ENCODE data around the gene TMEM225B.
"Not testable (repeated sequence)": the region's sequence is repeated elsewhere in the genome, so short reads cannot be mapped to it uniquely, and the experiment has no call there.

The TMEM225B gene

DNA sequence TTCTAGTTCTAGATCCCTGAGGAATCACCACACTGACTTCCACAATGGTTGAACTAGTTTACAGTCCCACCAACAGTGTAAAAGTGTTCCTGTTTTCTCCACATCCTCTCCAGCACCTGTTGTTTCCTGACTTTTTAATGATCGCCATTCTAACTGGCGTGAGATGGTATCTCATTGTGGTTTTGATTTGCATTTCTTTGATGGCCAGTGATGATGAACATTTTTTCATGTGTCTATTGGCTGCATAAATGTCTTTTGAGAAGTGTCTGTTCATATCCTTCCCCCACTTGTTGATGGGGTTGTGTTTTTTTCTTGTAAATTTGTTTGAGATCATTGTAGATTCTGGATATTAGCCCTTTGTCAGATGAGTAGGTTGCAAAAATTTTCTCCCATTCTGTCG lies 56.6 kb downstream of the TMEM225B start:
- not testable (repeated sequence) for DNase-seq (ENCODE audit: low read depth, low spot score)

DNA sequence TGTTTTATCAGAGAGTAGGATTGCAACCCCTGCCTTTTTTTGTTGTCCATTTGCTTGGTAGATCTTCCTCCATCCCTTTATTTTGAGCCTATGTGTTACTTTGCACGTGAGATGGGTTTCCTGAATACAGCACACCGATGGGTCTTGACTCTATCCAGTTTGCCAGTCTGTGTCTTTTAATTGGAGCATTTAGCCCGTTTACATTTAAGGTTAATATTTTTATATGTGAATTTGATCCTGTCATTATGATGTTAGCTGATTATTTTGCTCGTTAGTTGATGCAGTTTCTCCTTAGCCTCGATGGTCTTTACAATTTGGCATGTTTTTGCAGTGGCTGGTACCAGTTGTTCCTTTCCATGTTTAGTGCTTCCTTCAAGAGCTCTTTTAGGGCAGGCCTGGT lies 59.8 kb downstream of the TMEM225B start:
- not testable (repeated sequence) for DNase-seq (ENCODE audit: low read depth, low spot score)

All from iPS DF 19.7 (cell line).